IMR-90 (cell line): ENCODE results near the gene MOCOS. TPM values are rescaled to one million over a fixed set of nuclear protein-coding genes. Genes with fewer than 3 reads are reported as not detected.

ENCODE experiments used
- ATAC-seq: fragments of 200-7000 bp; cut with Tn5 transposase; 2 replicates; pipeline ENCODE4 v1.9.1; 2020; ENCODE audit warnings: low read depth, mild to moderate bottlenecking, moderate library complexity
- BruUV-seq: library from RNA; stranded (reverse); fragments of 400-500 nt; replicated peaks from 2 replicates; lab custom pipeline; 2021; lab: Mats Ljungman, UMichigan
- CTCF ChIA-PET: fragments of 300-600 bp; formaldehyde crosslinking; extraction: SDS; loops from one replicate; lab custom pipeline; 2021; ENCODE audit warnings: antibody characterized with exemption; lab: Yijun Ruan, JAX
- POLR2A ChIA-PET: fragments of 300-600 bp; sonication (Branson Sonifier 250); formaldehyde crosslinking; loops from one replicate; lab custom pipeline; 2022; ENCODE audit warnings: antibody characterized with exemption; ENCODE audit not compliant: unreplicated experiment; lab: Charles Lee
- DNase-seq: peaks from one replicate; pipeline ENCODE4 v3.0.0; 2013
- H2AFZ ChIP-seq: replicated peaks from 2 replicates; pipeline ENCODE3; 2013; ENCODE audit warnings: low read length, mild to moderate bottlenecking; ENCODE audit not compliant: poor library complexity
- H2AK5ac ChIP-seq: 2 replicates; pipeline ENCODE4 v1.6.1; 2013; ENCODE audit warnings: low read depth, low read length, inconsistent platforms
- H2AK9ac ChIP-seq: replicated peaks from 2 replicates; pipeline ENCODE3; 2013; ENCODE audit warnings: mild to moderate bottlenecking, low read depth, low read length, moderate library complexity; ENCODE audit not compliant: poor library complexity
- H2BK120ac ChIP-seq: 2 replicates; pipeline ENCODE4 v1.6.1; 2013; ENCODE audit warnings: low read depth, low read length, inconsistent platforms
- H2BK15ac ChIP-seq: 3 replicates; pipeline ENCODE4 v1.6.1; 2013; ENCODE audit warnings: low read depth, low read length, inconsistent platforms
- H2BK20ac ChIP-seq: 2 replicates; pipeline ENCODE4 v1.6.1; 2013; ENCODE audit warnings: low read depth, mild to moderate bottlenecking, inconsistent platforms, low read length, moderate library complexity
- H2BK5ac ChIP-seq: 2 replicates; pipeline ENCODE4 v1.6.1; 2013; ENCODE audit warnings: mild to moderate bottlenecking, low read depth, low read length, inconsistent platforms; ENCODE audit not compliant: poor library complexity, severe bottlenecking
- H3K14ac ChIP-seq: replicated peaks from 2 replicates; pipeline ENCODE4 v1.6.1; 2013; ENCODE audit warnings: low read depth, low read length, inconsistent platforms
- H3K18ac ChIP-seq: 2 replicates; pipeline ENCODE4 v1.6.1; 2013; ENCODE audit warnings: low read depth, low read length, control low read depth
- H3K23ac ChIP-seq: 2 replicates; pipeline ENCODE4 v1.6.1; 2013; ENCODE audit warnings: low read depth, low read length, inconsistent platforms
- H3K27ac ChIP-seq: 2 replicates; pipeline ENCODE4 v1.5.1; 2013; ENCODE audit warnings: mild to moderate bottlenecking, control low read depth, low read length; ENCODE audit not compliant: insufficient read depth
- H3K27me3 ChIP-seq: 2 replicates; pipeline ENCODE4 v1.6.1; 2013; ENCODE audit warnings: low read length; ENCODE audit not compliant: control insufficient read depth, insufficient read depth
- H3K36me3 ChIP-seq: 2 replicates; pipeline ENCODE4 v1.6.1; 2013; ENCODE audit warnings: low read length, mixed read lengths; ENCODE audit not compliant: control insufficient read depth, insufficient read depth
- H3K4ac ChIP-seq: 2 replicates; pipeline ENCODE4 v1.6.1; 2013; ENCODE audit warnings: low read depth, low read length, inconsistent platforms
- H3K4me1 ChIP-seq: 2 replicates; pipeline ENCODE4 v1.6.1; 2013; ENCODE audit warnings: low read length, mixed read lengths; ENCODE audit not compliant: control insufficient read depth, insufficient read depth
- H3K4me2 ChIP-seq: 2 replicates; pipeline ENCODE4 v1.6.1; 2013; ENCODE audit warnings: low read depth, mild to moderate bottlenecking, control low read depth, low read length, moderate library complexity
- H3K4me3 ChIP-seq: 2 replicates; pipeline ENCODE4 v1.5.1; 2013; ENCODE audit warnings: low read depth, mild to moderate bottlenecking, control low read depth, low read length, moderate library complexity; ENCODE audit not compliant: insufficient read depth
- H3K56ac ChIP-seq: 2 replicates; pipeline ENCODE4 v1.6.1; 2013; ENCODE audit warnings: low read length, inconsistent platforms; ENCODE audit not compliant: insufficient read depth; ENCODE audit errors: extremely low read depth
- H3K79me1 ChIP-seq, 2 experiments: 2 replicates each; pipeline ENCODE4 v1.6.1; 2013; ENCODE audit warnings: low read length in 2 of 2, inconsistent platforms in 1 of 2, low read depth in 1 of 2
- H3K9ac ChIP-seq: 2 replicates; pipeline ENCODE4 v1.6.1; 2013; ENCODE audit warnings: low read depth, low read length, control low read depth
- H3K9me1 ChIP-seq: 2 replicates; pipeline ENCODE4 v1.6.1; 2013; ENCODE audit warnings: low read length, inconsistent platforms; ENCODE audit not compliant: insufficient read depth
- H3K9me3 ChIP-seq: 2 replicates; pipeline ENCODE4 v1.6.1; 2013; ENCODE audit warnings: low read length; ENCODE audit not compliant: control insufficient read depth, insufficient read depth
- H4K20me1 ChIP-seq: 2 replicates; pipeline ENCODE4 v1.6.1; 2013; ENCODE audit warnings: low read length, inconsistent platforms; ENCODE audit not compliant: insufficient read depth
- H4K5ac ChIP-seq: 2 replicates; pipeline ENCODE4 v1.6.1; 2013; ENCODE audit warnings: mild to moderate bottlenecking, low read depth, low read length, control low read depth
- H4K8ac ChIP-seq, 2 experiments: 2 replicates each; pipeline ENCODE4 v1.6.1; 2013; ENCODE audit warnings: low read depth in 2 of 2, low read length in 2 of 2, control low read depth in 1 of 2, inconsistent platforms in 1 of 2
- H4K91ac ChIP-seq: 2 replicates; pipeline ENCODE4 v1.6.1; 2013; ENCODE audit warnings: low read depth, low read length, inconsistent platforms; ENCODE audit not compliant: insufficient read depth
- BHLHE40 ChIP-seq: fragments of 150-350 bp; IDR thresholded peaks from 2 replicates; pipeline ENCODE4 v1.6.1; 2016; ENCODE audit warnings: mild to moderate bottlenecking, low read depth, low read length
- CEBPB ChIP-seq: IDR thresholded peaks from 2 replicates; pipeline ENCODE4 v1.6.1; 2012; ENCODE audit warnings: low read depth, low read length, improper control_type of control experiment
- CHD1 ChIP-seq: IDR thresholded peaks from 2 replicates; pipeline ENCODE4 v1.6.1; 2012; ENCODE audit warnings: low read depth, low read length, improper control_type of control experiment
- MAFK ChIP-seq: IDR thresholded peaks from 2 replicates; pipeline ENCODE4 v1.6.1; 2012; ENCODE audit warnings: low read depth, low read length, improper control_type of control experiment
- POLR2A ChIP-seq: IDR thresholded peaks from 2 replicates; pipeline ENCODE4 v1.6.1; 2012; ENCODE audit warnings: mild to moderate bottlenecking, low read depth, low read length
- RAD21 ChIP-seq: IDR thresholded peaks from 2 replicates; pipeline ENCODE4 v1.6.1; 2012; ENCODE audit warnings: low read length, improper control_type of control experiment
- RFX5 ChIP-seq: IDR thresholded peaks from 2 replicates; pipeline ENCODE4 v1.8.0; 2012; ENCODE audit warnings: low read depth, mild to moderate bottlenecking, low read length, moderate library complexity
- SMC3 ChIP-seq: fragments of 150-350 bp; IDR thresholded peaks from 2 replicates; pipeline ENCODE4 v1.6.1; 2016; ENCODE audit warnings: low read depth, mild to moderate bottlenecking, antibody characterized with exemption, low read length, moderate library complexity
- WGBS, 2 experiments: methylation state at CpG; one replicate each; pipeline versions ENCODE4 v1.1.5 to v1.1.7; 2013; ENCODE audit warnings: missing lambda C conversion rate in 2 of 2; ENCODE audit not compliant: insufficient read length in 1 of 2; ENCODE audit errors: extremely low coverage in 2 of 2; 5-methylcytosine and 5-hydroxymethylcytosine counted together
- dilution Hi-C: fragments of 300-500 bp; cut with HindIII; formaldehyde crosslinking; loops from one replicate; pipeline ENCODE4 v1.14.3; 2018; ENCODE audit warnings: low sequenced_read_pairs; ENCODE audit not compliant: unreplicated experiment
- in situ Hi-C: fragments of 300-500 bp; cut with MboI; formaldehyde crosslinking; loops from 3 replicates; pipeline ENCODE4 v1.14.3; 2019; ENCODE audit warnings: low sequenced_read_pairs, inconsistent platforms, mixed read lengths
- intact Hi-C: fragments of 100-400 bp; cut with micrococcal nuclease; formaldehyde crosslinking; loops from 2 replicates; pipeline ENCODE4 v1.10.0; 2022
- polyA plus RNA-seq, 3 experiments: library from polyadenylated mRNA; depleted of rRNA; stranded (reverse); fragments of >200 nt; gene quantifications; 2 replicates each; pipeline ENCODE4 v1.2.3, GENCODE V29; 2012; ENCODE audit warnings: low replicate concordance in 1 of 3
- total RNA-seq: library from RNA; depleted of rRNA; stranded (reverse); fragments of >200 nt; gene quantifications from 2 replicates; pipeline ENCODE4 v1.2.3, GENCODE V29; 2012
- TF ChIP-seq, protein P1 (sequence below): fragments of 150-350 bp; IDR thresholded peaks from 2 replicates; pipeline ENCODE4 v1.6.1; 2016; ENCODE audit warnings: low read depth, mild to moderate bottlenecking, low read length, moderate library complexity, borderline replicate concordance
- TF ChIP-seq, protein P2 (sequence below): fragments of 150-350 bp; IDR thresholded peaks from 2 replicates; pipeline ENCODE4 v1.6.1; 2017; ENCODE audit warnings: mild to moderate bottlenecking, antibody characterized with exemption, low read length, low read depth

The MOCOS gene
- total and polyA plus RNA-seq, 2 of the 4 experiments (the other 2 are of a cell fraction) = 1.1 to 2.2 TPM

GRCh38 chr18:36295214-36295613 is 107.9 kb downstream of the MOCOS start:
- no peaks in the 10 kb centered on the region for H3K27me3 ChIP-seq
- no peak overlapping the region for H2AFZ ChIP-seq
- no peak overlapping the region; the same call in 1 of the 2 replicates for H2BK20ac ChIP-seq
- dilution Hi-C loops = no loop called here
- H3K36me3 ChIP-seq = no peaks in the 10 kb centered on the region
- peaks cover 3% of the 10 kb centered on the region; the same call in 1 of the 2 replicates for H3K4me1 ChIP-seq
- no peaks in the 10 kb centered on the region for H4K20me1 ChIP-seq
- H3K4me3 ChIP-seq = no peak overlapping the region
- no peak for DNase-seq
- H2BK5ac ChIP-seq = no peak overlapping the region
- H3K9me3 ChIP-seq = no peaks in the 10 kb centered on the region
- WGBS, 2 experiments = no CpG with 5 or more reads among the region's 1 CpG
- ChIA-PET POLR2A (no interaction called here), CTCF (interaction anchor here (1.4 kb wide), 1 partner anchor 11 kb away, joined by 4 read pairs; no protein-coding TSS in a partner anchor)
- peak overlapping the region; percentile 4; the same call in 1 of the 3 replicates for H2BK15ac ChIP-seq
- no peak overlapping the region for H3K23ac ChIP-seq
- no peak overlapping the region for H2BK120ac ChIP-seq
- in situ Hi-C loops = no loop called here
- no peak overlapping the region for H3K4ac ChIP-seq
- peaks cover 12% of the 10 kb centered on the region for H3K9me1 ChIP-seq
- no peak overlapping the region for H3K9ac ChIP-seq
- intact Hi-C loops = loop anchor here (5.0 kb wide), 2 partner anchors 262 to 512 kb away; no protein-coding TSS in a partner anchor
- H4K91ac ChIP-seq = 0 out of 2 replicates have a peak overlapping the region, but pooled peaks have one; percentile 19
- no TSS peak for BruUV-seq
- peak overlapping the region; percentile 58 for H2AK5ac ChIP-seq
- H3K14ac ChIP-seq = no peak overlapping the region
- H3K56ac ChIP-seq = no peak overlapping the region
- no peak overlapping the region for H4K8ac ChIP-seq
- ATAC-seq = no peak
- peaks cover 0 to 12% of the 10 kb centered on the region in 2 experiments; a peak in 2 of 4 replicates for H3K79me1 ChIP-seq
- no peak overlapping the region for H3K27ac ChIP-seq
- no peak overlapping the region for H3K4me2 ChIP-seq
- no peak overlapping the region for H2AK9ac ChIP-seq
- no peak overlapping the region for H3K18ac ChIP-seq
- no peak for TF ChIP-seq CHD1
- no peak for TF ChIP-seq RFX5
- TF ChIP-seq, protein P1, sequence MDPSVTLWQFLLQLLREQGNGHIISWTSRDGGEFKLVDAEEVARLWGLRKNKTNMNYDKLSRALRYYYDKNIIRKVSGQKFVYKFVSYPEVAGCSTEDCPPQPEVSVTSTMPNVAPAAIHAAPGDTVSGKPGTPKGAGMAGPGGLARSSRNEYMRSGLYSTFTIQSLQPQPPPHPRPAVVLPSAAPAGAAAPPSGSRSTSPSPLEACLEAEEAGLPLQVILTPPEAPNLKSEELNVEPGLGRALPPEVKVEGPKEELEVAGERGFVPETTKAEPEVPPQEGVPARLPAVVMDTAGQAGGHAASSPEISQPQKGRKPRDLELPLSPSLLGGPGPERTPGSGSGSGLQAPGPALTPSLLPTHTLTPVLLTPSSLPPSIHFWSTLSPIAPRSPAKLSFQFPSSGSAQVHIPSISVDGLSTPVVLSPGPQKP = no peak
- TF ChIP-seq, protein P2, sequence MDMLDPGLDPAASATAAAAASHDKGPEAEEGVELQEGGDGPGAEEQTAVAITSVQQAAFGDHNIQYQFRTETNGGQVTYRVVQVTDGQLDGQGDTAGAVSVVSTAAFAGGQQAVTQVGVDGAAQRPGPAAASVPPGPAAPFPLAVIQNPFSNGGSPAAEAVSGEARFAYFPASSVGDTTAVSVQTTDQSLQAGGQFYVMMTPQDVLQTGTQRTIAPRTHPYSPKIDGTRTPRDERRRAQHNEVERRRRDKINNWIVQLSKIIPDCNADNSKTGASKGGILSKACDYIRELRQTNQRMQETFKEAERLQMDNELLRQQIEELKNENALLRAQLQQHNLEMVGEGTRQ = no peak
- TF ChIP-seq POLR2A = no peak
- no peak for TF ChIP-seq MAFK
- TF ChIP-seq SMC3 = no peak
- no peak for TF ChIP-seq BHLHE40
- no peak for TF ChIP-seq CEBPB
- TF ChIP-seq RAD21 = no peak
- H4K5ac ChIP-seq = no peak overlapping the region
